GM19463 (cell line): ENCODE measurements around the gene RBM18.

Source experiments
- ATAC-seq: cut with Tn5 transposase; IDR thresholded peaks from one replicate; pipeline ENCODE4 v1.9.1; 2021; ENCODE audit warnings: mild to moderate bottlenecking, moderate library complexity; ENCODE audit not compliant: unreplicated experiment

Gene RBM18

GRCh38 chr9:122261469-122261881 lies 3.2 kb downstream of the RBM18 start:
- no peak for ATAC-seq

GRCh38 chr9:122258886-122259415 lies 5.7 kb downstream of the RBM18 start:
- no peak for ATAC-seq

GRCh38 chr9:122256206-122256605 lies 8.4 kb downstream of the RBM18 start:
- no peak for ATAC-seq

GRCh38 chr9:122254761-122255160 lies 9.9 kb downstream of the RBM18 start:
- no peak for ATAC-seq

GRCh38 chr9:122252796-122253195 lies 11.8 kb downstream of the RBM18 start:
- ATAC-seq, result no peak

GRCh38 chr9:122251351-122251750 lies 13.3 kb downstream of the RBM18 start:
- ATAC-seq, result no peak

- ATAC-seq, result no peak
Measured at GRCh38 chr9:122248448-122248865, 16.2 kb downstream of the RBM18 start.

GRCh38 chr9:122246666-122247065 lies 18.0 kb downstream of the RBM18 start:
- ATAC-seq, result no peak

GRCh38 chr9:122244349-122244748 lies 20.3 kb downstream of the RBM18 start:
- ATAC-seq, result no peak

GRCh38 chr9:122239722-122240121 lies 24.9 kb downstream of the RBM18 start:
- no peak for ATAC-seq

GRCh38 chr9:122236681-122237080 lies 28.0 kb downstream of the RBM18 start:
- no peak for ATAC-seq

- ATAC-seq, result no peak
Measured at GRCh38 chr9:122234022-122234748, 30.5 kb downstream of the RBM18 start.

GRCh38 chr9:122232796-122233306 lies 31.8 kb downstream of the RBM18 start:
- ATAC-seq, result no peak

GRCh38 chr9:122229485-122229837 lies 35.2 kb downstream of the RBM18 start:
- ATAC-seq, result no peak

- no peak for ATAC-seq
Measured at GRCh38 chr9:122228568-122229484, 35.8 kb downstream of the RBM18 start, which contains the start of gene LHX6. TSS of gene LHX6 (minus strand) at chr9:122228957. CDS start at chr9:122228740, 217 bp downstream.

GRCh38 chr9:122228191-122228567 lies 36.5 kb downstream of the RBM18 start:
- no peak for ATAC-seq

GRCh38 chr9:122227575-122227900 lies 37.1 kb downstream of the RBM18 start:
- no peak for ATAC-seq

- no peak for ATAC-seq
Measured at GRCh38 chr9:122226758-122227574, 37.7 kb downstream of the RBM18 start.

- ATAC-seq, result no peak
Measured at GRCh38 chr9:122226142-122226757, 38.4 kb downstream of the RBM18 start.
